ENCODE measurements around the gene CRYZL1. TPM values are rescaled to one million over a fixed set of nuclear protein-coding genes. Genes with fewer than 3 reads are reported as not detected.
"Not testable (repeated sequence)": the region's sequence is repeated elsewhere in the genome, so short reads cannot be mapped to it uniquely, and the experiment has no call there.

Gene CRYZL1
- total RNA-seq, 1 experiment from 2014 or later: 24.8 TPM

GRCh38 chr21:33677450-33677849 lies 35.9 kb upstream of the CRYZL1 start:
- H3K27me3 ChIP-seq (ENCODE audit: control insufficient read depth, insufficient read depth, low read length): no peaks in the 10 kb centered on the region
- intact Hi-C loops (cut with micrococcal nuclease; ENCODE audit: unreplicated experiment): no loop called here
- ChIA-PET CTCF (no interaction called here), POLR2A (no interaction called here)
- no peak overlapping the region for H3K4me3 ChIP-seq (ENCODE audit: low read depth in 2 of 2, low read length in 2 of 2)
- peaks cover 10% of the 10 kb centered on the region for H3K4me1 ChIP-seq (ENCODE audit: control insufficient read depth, insufficient read depth, low read length)
- no TSS peak for BruUV-seq (replicated peaks)
- no peaks in the 10 kb centered on the region for H3K9me3 ChIP-seq (ENCODE audit: control insufficient read depth, insufficient read depth, low read depth, low read length)
- DNase-seq (ENCODE audit: low read depth, low spot score) (no peak), ATAC-seq (no peak)
- no peak for TF ChIP-seq POLR2AphosphoS5 (IDR thresholded peaks at IDR 0.05; ENCODE audit: low read depth, low read length)
- TF ChIP-seq TCF7L2 (IDR thresholded peaks at IDR 0.05; ENCODE audit: low read depth, low read length): no peak
- no peak for TF ChIP-seq REST (IDR thresholded peaks at IDR 0.05; ENCODE audit: insufficient read depth in 1 of 2, low read depth in 2 of 2, low read length in 1 of 2)
- TF ChIP-seq CTCF (IDR thresholded peaks at IDR 0.05): no peak
- no peak for TF ChIP-seq SIN3A (IDR thresholded peaks at IDR 0.05; ENCODE audit: borderline replicate concordance, insufficient read depth, low read depth, low read length)
- H3K27ac ChIP-seq (ENCODE audit: low read length): no peak overlapping the region
- in situ Hi-C loops (cut with HindIII; ENCODE audit: low pct_unique_long_range_greater_than_20kb, low sequenced_read_pairs): no loop called here
- no peaks in the 10 kb centered on the region; the same call in 1 of the 2 replicates for H3K36me3 ChIP-seq (ENCODE audit: control insufficient read depth, insufficient read depth, low read length)

GRCh38 chr21:33676666-33677065 lies 35.1 kb upstream of the CRYZL1 start:
- DNase-seq (ENCODE audit: low read depth, low spot score); H3K27ac ChIP-seq (ENCODE audit: low read length); intact Hi-C loops (cut with micrococcal nuclease; ENCODE audit: unreplicated experiment); BruUV-seq (replicated peaks); H3K27me3 ChIP-seq (ENCODE audit: control insufficient read depth, insufficient read depth, low read length); in situ Hi-C loops (cut with HindIII; ENCODE audit: low pct_unique_long_range_greater_than_20kb, low sequenced_read_pairs); H3K4me3 ChIP-seq (ENCODE audit: low read depth in 2 of 2, low read length in 2 of 2); CTCF ChIA-PET; ATAC-seq; H3K36me3 ChIP-seq (ENCODE audit: control insufficient read depth, insufficient read depth, low read length); H3K9me3 ChIP-seq (ENCODE audit: control insufficient read depth, insufficient read depth, low read depth, low read length); H3K4me1 ChIP-seq (ENCODE audit: control insufficient read depth, insufficient read depth, low read length): not testable (repeated sequence)
- POLR2A ChIA-PET: interaction anchor here (0.6 kb wide), 1 partner anchor 961 kb away, joined by 3 read pairs; no protein-coding TSS in a partner anchor

GRCh38 chr21:33674226-33674625 lies 32.7 kb upstream of the CRYZL1 start:
- ChIA-PET CTCF (no interaction called here), POLR2A (no interaction called here)
- intact Hi-C loops (cut with micrococcal nuclease; ENCODE audit: unreplicated experiment): no loop called here
- BruUV-seq (replicated peaks): no TSS peak
- Histone ChIP-seq H3K4me3 (ENCODE audit: low read depth in 2 of 2, low read length in 2 of 2) (no peak overlapping the region), H3K4me1 (ENCODE audit: control insufficient read depth, insufficient read depth, low read length) (peaks cover 10% of the 10 kb centered on the region), H3K27me3 (ENCODE audit: control insufficient read depth, insufficient read depth, low read length) (no peaks in the 10 kb centered on the region), H3K27ac (ENCODE audit: low read length) (no peak overlapping the region), H3K9me3 (ENCODE audit: control insufficient read depth, insufficient read depth, low read depth, low read length) (no peaks in the 10 kb centered on the region), H3K36me3 (ENCODE audit: control insufficient read depth, insufficient read depth, low read length) (no peaks in the 10 kb centered on the region; the same call in 1 of the 2 replicates)
- in situ Hi-C loops (cut with HindIII; ENCODE audit: low pct_unique_long_range_greater_than_20kb, low sequenced_read_pairs): no loop called here
- TF ChIP-seq TCF7L2 (IDR thresholded peaks at IDR 0.05; ENCODE audit: low read depth, low read length) (no peak), REST (IDR thresholded peaks at IDR 0.05; ENCODE audit: insufficient read depth in 1 of 2, low read depth in 2 of 2, low read length in 1 of 2) (no peak), POLR2AphosphoS5 (IDR thresholded peaks at IDR 0.05; ENCODE audit: low read depth, low read length) (no peak), CTCF (IDR thresholded peaks at IDR 0.05) (no peak), SIN3A (IDR thresholded peaks at IDR 0.05; ENCODE audit: borderline replicate concordance, insufficient read depth, low read depth, low read length) (no peak)
- DNase-seq (ENCODE audit: low read depth, low spot score) (no peak), ATAC-seq (no peak)
